ENCODE data around the gene TUBGCP5. TPM values are rescaled to one million over a fixed set of nuclear protein-coding genes. Genes with fewer than 3 reads are reported as not detected.

TUBGCP5 gene
- total and polyA plus RNA-seq, 10 of the 15 experiments (the other 5 are each of a cell fraction or from before 2014, with no cell fraction given): 6.4 to 29.2 (median 20.2) TPM

GRCh38 chr15:23033979-23034378, 5.4 kb downstream of the TUBGCP5 start:
- no peak overlapping the region for H2AFZ ChIP-seq (ENCODE audit: control insufficient read depth, low read depth, low read length)
- TF ChIP-seq RELB (IDR thresholded peaks at IDR 0.05; ENCODE audit: low read depth) (no peak), NBN (IDR thresholded peaks at IDR 0.05) (no peak), IKZF1 (conservative IDR thresholded peaks at IDR 0.05) (no peak), MEF2A (IDR thresholded peaks at IDR 0.05; ENCODE audit: insufficient read depth, low read depth, low read length) (no peak), ZNF622 (IDR thresholded peaks at IDR 0.05) (no peak), BCL11A (IDR thresholded peaks at IDR 0.05; ENCODE audit: low read depth, low read length) (no peak), ETV6 (conservative IDR thresholded peaks at IDR 0.05 in 1 of 2, IDR thresholded peaks at IDR 0.05 in 1 of 2; ENCODE audit: borderline replicate concordance in 1 of 2, low read depth in 1 of 2) (no peak), EED (IDR thresholded peaks at IDR 0.05; ENCODE audit: low read depth) (no peak), CBFB (IDR thresholded peaks at IDR 0.05; ENCODE audit: low read depth) (no peak), STAT1 (conservative IDR thresholded peaks at IDR 0.05) (no peak), FOXK2 (IDR thresholded peaks at IDR 0.05) (no peak), NFYA (IDR thresholded peaks at IDR 0.05; ENCODE audit: borderline replicate concordance, low read depth, low read length) (no peak), CHD4 (IDR thresholded peaks at IDR 0.05) (no peak)
- TF ChIP-seq, protein P1, sequence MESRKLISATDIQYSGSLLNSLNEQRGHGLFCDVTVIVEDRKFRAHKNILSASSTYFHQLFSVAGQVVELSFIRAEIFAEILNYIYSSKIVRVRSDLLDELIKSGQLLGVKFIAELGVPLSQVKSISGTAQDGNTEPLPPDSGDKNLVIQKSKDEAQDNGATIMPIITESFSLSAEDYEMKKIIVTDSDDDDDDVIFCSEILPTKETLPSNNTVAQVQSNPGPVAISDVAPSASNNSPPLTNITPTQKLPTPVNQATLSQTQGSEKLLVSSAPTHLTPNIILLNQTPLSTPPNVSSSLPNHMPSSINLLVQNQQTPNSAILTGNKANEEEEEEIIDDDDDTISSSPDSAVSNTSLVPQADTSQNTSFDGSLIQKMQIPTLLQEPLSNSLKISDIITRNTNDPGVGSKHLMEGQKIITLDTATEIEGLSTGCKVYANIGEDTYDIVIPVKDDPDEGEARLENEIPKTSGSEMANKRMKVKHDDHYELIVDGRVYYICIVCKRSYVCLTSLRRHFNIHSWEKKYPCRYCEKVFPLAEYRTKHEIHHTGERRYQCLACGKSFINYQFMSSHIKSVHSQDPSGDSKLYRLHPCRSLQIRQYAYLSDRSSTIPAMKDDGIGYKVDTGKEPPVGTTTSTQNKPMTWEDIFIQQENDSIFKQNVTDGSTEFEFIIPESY (IDR thresholded peaks at IDR 0.05): no peak
- no peak overlapping the region for H3K4me2 ChIP-seq (ENCODE audit: control insufficient read depth, insufficient read depth)
- FAIRE-seq (no peak), ATAC-seq (no peak), DNase-seq (ENCODE audit: low read depth, low spot score) (no peak)
- CTCF ChIA-PET: interaction anchor here (1.2 kb wide), 1 partner anchor 12 kb away, joined by 3 read pairs; no protein-coding TSS in a partner anchor
- in situ Hi-C loops (cut with MboI) (no loop called here), intact Hi-C loops (cut with micrococcal nuclease; ENCODE audit: unreplicated experiment) (loop anchor here (10.0 kb wide), 1 partner anchor 431 kb away; no protein-coding TSS in a partner anchor)
- no peak overlapping the region for H3K27ac ChIP-seq (ENCODE audit: control insufficient read depth, insufficient read depth)
- BruUV-seq (replicated peaks): no TSS peak
- POLR2A ChIA-PET: no interaction called here
- no peaks in the 10 kb centered on the region for H4K20me1 ChIP-seq (ENCODE audit: control insufficient read depth, insufficient read depth)
- RAD21 ChIA-PET (ENCODE audit: unreplicated experiment): no interaction called here
- 97% methylated on average over 2 of the region's 2 CpGs for WGBS (ENCODE audit: insufficient coverage, insufficient replicate concordance, low lambda C conversion rate, missing lambda C conversion rate)
- peaks cover 5 to 20% of the 10 kb centered on the region in 2 experiments; a peak in 3 of 4 replicates for H3K36me3 ChIP-seq (ENCODE audit: control insufficient read depth in 2 of 2, insufficient read depth in 2 of 2, low read length in 1 of 2)
- H3K9me3 ChIP-seq (replicated peaks; ENCODE audit: control insufficient read depth, insufficient read depth, low read length): no peaks in the 10 kb centered on the region
- SMC1A ChIA-PET (ENCODE audit: uncharacterized antibody, unreplicated experiment): no interaction called here
- H3K9ac ChIP-seq (ENCODE audit: control insufficient read depth, insufficient read depth, low read length): no peak overlapping the region
- no peak overlapping the region for H3K4me3 ChIP-seq
- peaks cover 4% of the 10 kb centered on the region for H3K4me1 ChIP-seq (ENCODE audit: control insufficient read depth, insufficient read depth, low read length)
- H3K27me3 ChIP-seq (replicated peaks in 1 of 2; ENCODE audit: control insufficient read depth in 2 of 2, insufficient read depth in 2 of 2, low read length in 1 of 2): no peaks in the 10 kb centered on the region
- H3K79me2 ChIP-seq (ENCODE audit: control insufficient read depth, insufficient read depth, low read length): peaks cover 2% of the 10 kb centered on the region
